HL-60 (cell line): ENCODE data around the gene IMMP2L.
"Not testable (repeated sequence)": the region's sequence is repeated elsewhere in the genome, so short reads cannot be mapped to it uniquely, and the experiment has no call there.

Source experiments
- DNase-seq, 2 experiments: peaks; one replicate each; pipeline ENCODE4 v3.0.0-alpha.2; 2010 to 2020; ENCODE audit warnings: low read depth in 1 of 2, low spot score in 1 of 2
- H3K27ac ChIP-seq: fragments of 250-450 bp; sonication (Bioruptor Pico); replicated peaks from 2 replicates; pipeline ENCODE4 v1.5.1; 2020; ENCODE audit warnings: mild to moderate bottlenecking, moderate library complexity
- H3K27me3 ChIP-seq: fragments of 250-450 bp; sonication (Bioruptor Pico); 2 replicates; pipeline ENCODE4 v1.5.1; 2021; ENCODE audit warnings: mild to moderate bottlenecking, moderate library complexity; ENCODE audit not compliant: insufficient read depth, poor library complexity, severe bottlenecking
- H3K4me3 ChIP-seq: replicated peaks from 2 replicates; pipeline ENCODE4 v1.5.1; 2011; ENCODE audit warnings: mild to moderate bottlenecking, control low read depth, low read length; ENCODE audit not compliant: insufficient read depth
- CTCF ChIP-seq: IDR thresholded peaks from one replicate; pipeline ENCODE4 v1.5.1; 2011; ENCODE audit warnings: low read length, control low read depth, inconsistent platforms; ENCODE audit not compliant: insufficient read depth
- GABPA ChIP-seq: IDR thresholded peaks from 2 replicates; pipeline ENCODE4 v1.6.1; 2012; ENCODE audit warnings: low read depth
- POLR2AphosphoS5 ChIP-seq: IDR thresholded peaks from 2 replicates; pipeline ENCODE4 v1.6.1; 2012; ENCODE audit warnings: low read depth
- REST ChIP-seq: IDR thresholded peaks from 2 replicates; pipeline ENCODE4 v1.6.1; 2012; ENCODE audit warnings: low read depth; ENCODE audit not compliant: insufficient replicate concordance
- SPI1 ChIP-seq: IDR thresholded peaks from 2 replicates; pipeline ENCODE4 v1.6.1; 2012; ENCODE audit warnings: low read depth, mild to moderate bottlenecking, borderline replicate concordance

IMMP2L gene

DNA sequence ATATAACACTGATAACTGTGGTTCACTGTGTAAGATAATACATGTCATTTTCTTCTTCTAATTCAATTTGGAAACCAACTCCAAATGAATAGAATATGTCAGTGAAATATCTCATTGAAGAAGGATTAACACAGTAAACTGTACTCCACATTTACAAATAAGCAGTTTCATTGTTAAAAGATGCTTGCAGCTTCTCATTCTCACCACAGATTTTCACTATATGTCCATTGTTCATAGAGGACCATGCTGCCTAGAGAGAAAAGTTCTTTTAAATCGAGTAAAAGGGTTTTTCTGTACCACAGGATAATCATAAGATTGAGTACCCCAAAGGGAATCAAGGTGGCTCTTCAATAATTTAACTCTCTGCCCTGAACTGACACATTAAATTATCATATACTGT, 305.9 kb downstream of the IMMP2L start:
- H3K27ac ChIP-seq: no peak overlapping the region
- no peak overlapping the region for H3K4me3 ChIP-seq
- no peaks in the 10 kb centered on the region for H3K27me3 ChIP-seq
- TF ChIP-seq REST (no peak), GABPA (no peak), SPI1 (no peak), CTCF (no peak), POLR2AphosphoS5 (no peak)
- no peak for DNase-seq

- no peak for TF ChIP-seq POLR2AphosphoS5
- no peak for TF ChIP-seq CTCF
- TF ChIP-seq REST: no peak
- TF ChIP-seq SPI1: no peak
- no peak for TF ChIP-seq GABPA
- no peaks in the 10 kb centered on the region for H3K27me3 ChIP-seq
- DNase-seq: no peak
- no peak overlapping the region for H3K27ac ChIP-seq
- no peak overlapping the region for H3K4me3 ChIP-seq
These were observed 306.7 kb downstream of the IMMP2L start for GRCh38 chr7:111255576-111255975.

GRCh38 chr7:111251365-111251764, 310.9 kb downstream of the IMMP2L start:
- DNase-seq, H3K27me3 ChIP-seq, H3K27ac ChIP-seq, H3K4me3 ChIP-seq: not testable (repeated sequence)

GRCh38 chr7:111249807-111250206, 312.5 kb downstream of the IMMP2L start:
- H3K27me3 ChIP-seq, H3K27ac ChIP-seq, DNase-seq, H3K4me3 ChIP-seq: not testable (repeated sequence)

GRCh38 chr7:111242141-111242755, 320.0 kb downstream of the IMMP2L start:
- no peak for TF ChIP-seq SPI1
- TF ChIP-seq POLR2AphosphoS5: no peak
- no peak for TF ChIP-seq GABPA
- no peak for TF ChIP-seq CTCF
- TF ChIP-seq REST: no peak
- Histone ChIP-seq H3K27me3 (no peaks in the 10 kb centered on the region), H3K27ac (no peak overlapping the region), H3K4me3 (no peak overlapping the region)
- DNase-seq: no peak
